Esophagus muscularis mucosa (tissue), 4 donors: Measurements from ENCODE around the gene SCAMP2. TPM values are rescaled to one million over a fixed set of nuclear protein-coding genes. Genes with fewer than 3 reads are reported as not detected.

ENCODE experiments used
- DNase-seq: peaks from one replicate; pipeline ENCODE4 v3.0.0-alpha.2; 2017; ENCODE audit errors: extremely low spot score
- H3K27ac ChIP-seq, 4 donors: fragments of 200-600 bp; sonication (generic); replicated peaks in 1 of 4; 1 replicate in 3 of 4; 2 replicates in 1 of 4; pipeline ENCODE4 v1.5.1; 2016 to 2019; ENCODE audit warnings: mild to moderate bottlenecking in 1 of 4
- H3K27me3 ChIP-seq, 4 donors: fragments of 200-600 bp; sonication (generic); one replicate each; pipeline versions ENCODE4 v1.5.1 to v1.6.0; 2016 to 2019
- H3K36me3 ChIP-seq, 4 donors: fragments of 200-600 bp; sonication (generic); one replicate each; pipeline ENCODE4 v1.5.1; 2016 to 2019
- H3K4me1 ChIP-seq, 4 donors: fragments of 200-600 bp; sonication (generic); one replicate each; pipeline ENCODE4 v1.5.1; 2016 to 2019
- H3K4me3 ChIP-seq, 4 donors: fragments of 200-600 bp; sonication (generic); 1 replicate in 2 of 4; 2 replicates in 2 of 4; pipeline ENCODE4 v1.5.1; 2016 to 2019; ENCODE audit warnings: mild to moderate bottlenecking in 4 of 4, moderate library complexity in 1 of 4
- H3K9me3 ChIP-seq, 4 donors: fragments of 200-600 bp; sonication (generic); 1 replicate in 3 of 4; 2 replicates in 1 of 4; pipeline ENCODE4 v1.5.1; 2016 to 2019
- CTCF ChIP-seq, 3 experiments: fragments of 200-600 bp in 2 of 3; fragments of 450-650 bp in 1 of 3; sonication (generic) in 2 of 3; IDR thresholded peaks; one replicate each; pipeline ENCODE4 v1.5.1; 2017 to 2019; ENCODE audit warnings: antibody characterized with exemption in 3 of 3, mild to moderate bottlenecking in 2 of 3, moderate library complexity in 1 of 3
- EP300 ChIP-seq: sonication (generic); formaldehyde crosslinking; IDR thresholded peaks from one replicate; pipeline ENCODE4 v1.6.1; 2017; ENCODE audit warnings: antibody characterized with exemption
- POLR2A ChIP-seq: fragments of 450-650 bp; IDR thresholded peaks from one replicate; pipeline ENCODE4 v1.6.1; 2017; ENCODE audit warnings: antibody characterized with exemption, moderate library complexity, mild to moderate bottlenecking, low read depth
- POLR2AphosphoS5 ChIP-seq, 2 donors: sonication (generic); formaldehyde crosslinking; IDR thresholded peaks; one replicate each; pipeline ENCODE4 v1.6.1; 2017; ENCODE audit warnings: antibody characterized with exemption in 2 of 2
- WGBS: methylation state at CpG from one replicate; pipeline ENCODE4 v1.1.5; 2018; 5-methylcytosine and 5-hydroxymethylcytosine counted together
- intact Hi-C: fragments of 100-400 bp; cut with DNase I; formaldehyde crosslinking; loops from one replicate; pipeline ENCODE4 v1.15.1; 2023
- total RNA-seq, 4 donors: library from RNA; depleted of rRNA; stranded (reverse); fragments of >200 nt; gene quantifications; one replicate each; pipeline versions ENCODE4 v1.1.0 to v1.2.1, GENCODE V29; 2016

The SCAMP2 gene
- total RNA-seq, 4 donors from 2014 or later = 57.3 to 125 (median 94.9) TPM

GRCh38 chr15:74826364-74826819 is 46.8 kb downstream of the SCAMP2 start, which contains the start of gene CPLX3:
Gene CPLX3 (plus strand): TSS chr15:74826627. CDS start chr15:74826704, 77 bp downstream.
- H3K27ac ChIP-seq = no peak within 1 kb of the TSS
- DNase-seq = no peak
- no peak within 1 kb of the TSS for H3K4me3 ChIP-seq
- peaks cover 4 to 11% (median 9%) of the 10 kb centered on the region in 4 donors for H3K4me1 ChIP-seq
- H3K9me3 ChIP-seq = no peaks in the 10 kb centered on the region
- TF ChIP-seq CTCF (IDR thresholded peaks at IDR 0.05) (no peak), POLR2AphosphoS5 (IDR thresholded peaks at IDR 0.05) (no peak), POLR2A (no peak), EP300 (no peak)
- no peaks in the 10 kb centered on the region for H3K36me3 ChIP-seq
- intact Hi-C loops = no loop called here
- H3K27me3 ChIP-seq = peaks cover 0 to 39% (median 15%) of the 10 kb centered on the region in 4 donors
- WGBS = 5% methylated on average over 10 of the region's 44 CpGs

- no peak for TF ChIP-seq POLR2A
- no peak for TF ChIP-seq CTCF (IDR thresholded peaks at IDR 0.05)
- Histone ChIP-seq H3K36me3 (no peaks in the 10 kb centered on the region), H3K4me3 (no peak overlapping the region), H3K27ac (no peak overlapping the region), H3K9me3 (no peaks in the 10 kb centered on the region), H3K4me1 (peaks cover 0 to 11% (median 8%) of the 10 kb centered on the region in 4 donors), H3K27me3 (peaks cover 0 to 39% (median 15%) of the 10 kb centered on the region in 4 donors)
- WGBS = 37% methylated on average over 9 of the region's 10 CpGs
- no peak for DNase-seq
- intact Hi-C loops = no loop called here
These were observed 47.3 kb downstream of the SCAMP2 start for GRCh38 chr15:74825866-74826265.

- intact Hi-C loops = no loop called here
- TF ChIP-seq CTCF (IDR thresholded peaks at IDR 0.05) (no peak), EP300 (no peak), POLR2A (no peak), POLR2AphosphoS5 (IDR thresholded peaks at IDR 0.05) (no peak)
- no peak overlapping the region for H3K4me3 ChIP-seq
These were observed 48.2 kb downstream of the SCAMP2 start for GRCh38 chr15:74824976-74825375.

GRCh38 chr15:74823324-74823723 is 49.8 kb downstream of the SCAMP2 start:
- H3K9me3 ChIP-seq = no peaks in the 10 kb centered on the region
- no peak overlapping the region for H3K27ac ChIP-seq
- H3K4me1 ChIP-seq = peaks cover 0 to 15% (median 9%) of the 10 kb centered on the region in 4 donors
- DNase-seq = no peak
- TF ChIP-seq CTCF (IDR thresholded peaks at IDR 0.05) (no peak), POLR2A (no peak), EP300 (no peak), POLR2AphosphoS5 (IDR thresholded peaks at IDR 0.05) (no peak)
- no peak overlapping the region for H3K4me3 ChIP-seq
- WGBS = 69% methylated on average over 3 of the region's 6 CpGs
- no peaks in the 10 kb centered on the region for H3K36me3 ChIP-seq
- H3K27me3 ChIP-seq = peaks cover 0 to 34% (median 15%) of the 10 kb centered on the region in 4 donors
- intact Hi-C loops = no loop called here

More at GRCh38 chr15:74824976-74825375, 48.2 kb downstream of the SCAMP2 start:
- no peak for DNase-seq
- 68% methylated on average over 7 of the region's 7 CpGs for WGBS
- no peak overlapping the region for H3K27ac ChIP-seq
- peaks cover 0 to 39% (median 15%) of the 10 kb centered on the region in 4 donors for H3K27me3 ChIP-seq
- H3K36me3 ChIP-seq = no peaks in the 10 kb centered on the region
- peaks cover 0 to 11% (median 8%) of the 10 kb centered on the region in 4 donors for H3K4me1 ChIP-seq
- no peaks in the 10 kb centered on the region for H3K9me3 ChIP-seq

- DNase-seq = no peak
- H3K4me1 ChIP-seq = peaks cover 9 to 26% (median 20%) of the 10 kb centered on the region in 4 donors
- 89% methylated on average over 4 of the region's 4 CpGs for WGBS
- intact Hi-C loops = no loop called here
- TF ChIP-seq EP300 = no peak
- no peak overlapping the region for H3K4me3 ChIP-seq
- H3K9me3 ChIP-seq = no peaks in the 10 kb centered on the region
- H3K36me3 ChIP-seq = no peaks in the 10 kb centered on the region
- H3K27me3 ChIP-seq = peaks cover 0 to 24% (median 11%) of the 10 kb centered on the region in 4 donors
- H3K27ac ChIP-seq = no peak overlapping the region
These were observed 50.9 kb downstream of the SCAMP2 start for GRCh38 chr15:74822233-74822632.
